LHCN-M2 (cell line): ENCODE measurements around the gene CALHM2. TPM values are rescaled to one million over a fixed set of nuclear protein-coding genes. Genes with fewer than 3 reads are reported as not detected.
"Not testable (repeated sequence)": the region's sequence is repeated elsewhere in the genome, so short reads cannot be mapped to it uniquely, and the experiment has no call there.

Experiments
- DNase-seq: peaks from one replicate; pipeline ENCODE4 v3.0.0-alpha.2; 2012; ENCODE audit warnings: low read depth
- polyA plus RNA-seq: library from polyadenylated mRNA; unstranded; fragments of >200 nt; gene quantifications from one replicate; pipeline ENCODE4 v1.2.1, GENCODE V29; 2012; ENCODE audit warnings: missing spikeins
- total RNA-seq: library from RNA; depleted of rRNA; stranded (reverse); fragments of >200 nt; gene quantifications from 2 replicates; pipeline ENCODE4 v1.2.3, GENCODE V29; 2014; rRNA removed

The CALHM2 gene, protein sequence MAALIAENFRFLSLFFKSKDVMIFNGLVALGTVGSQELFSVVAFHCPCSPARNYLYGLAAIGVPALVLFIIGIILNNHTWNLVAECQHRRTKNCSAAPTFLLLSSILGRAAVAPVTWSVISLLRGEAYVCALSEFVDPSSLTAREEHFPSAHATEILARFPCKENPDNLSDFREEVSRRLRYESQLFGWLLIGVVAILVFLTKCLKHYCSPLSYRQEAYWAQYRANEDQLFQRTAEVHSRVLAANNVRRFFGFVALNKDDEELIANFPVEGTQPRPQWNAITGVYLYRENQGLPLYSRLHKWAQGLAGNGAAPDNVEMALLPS
- total RNA-seq, result 28.0 and 28.1 TPM in 2 replicates
- polyA plus RNA-seq, result 29.6 TPM

DNA sequence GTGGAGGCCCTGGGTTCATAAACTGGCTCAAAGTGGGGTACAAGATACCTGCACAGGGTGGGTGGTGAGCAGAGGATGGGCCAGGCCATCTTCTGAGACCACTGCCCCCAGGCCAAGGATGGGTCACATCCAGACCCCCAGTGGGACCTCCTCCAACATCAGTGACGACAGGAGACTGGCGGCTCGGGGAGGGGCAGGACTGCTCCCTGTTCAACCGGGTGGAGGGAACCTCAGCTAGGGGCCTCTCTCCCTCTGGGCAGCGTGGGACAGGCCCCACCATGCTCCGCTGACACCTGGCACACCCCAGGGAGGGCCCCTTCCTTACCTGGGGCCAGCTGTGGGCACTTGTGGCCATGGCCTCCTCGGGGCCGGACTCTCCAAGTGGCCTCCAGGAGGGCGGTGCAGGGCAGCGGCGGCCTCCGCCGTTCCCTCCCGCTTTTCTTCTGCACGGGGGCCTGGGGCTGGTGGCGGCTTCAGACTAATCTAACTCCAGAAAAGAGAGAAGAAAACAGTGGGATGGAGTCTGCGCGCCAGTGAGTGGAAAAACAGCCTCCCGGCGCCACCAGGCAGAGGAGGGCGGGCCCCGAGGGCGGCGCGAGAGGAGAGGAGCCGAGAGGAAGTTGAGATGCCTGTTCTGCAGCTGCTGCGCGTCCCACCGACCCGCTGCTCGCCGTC is at the start of gene CALHM2:
Gene CALHM2 (minus strand): TSS at position 540 of the 675 bp plus-strand sequence. CDS start 2,429 bp downstream, outside the sequence.
- peak; percentile 66 for DNase-seq

DNA sequence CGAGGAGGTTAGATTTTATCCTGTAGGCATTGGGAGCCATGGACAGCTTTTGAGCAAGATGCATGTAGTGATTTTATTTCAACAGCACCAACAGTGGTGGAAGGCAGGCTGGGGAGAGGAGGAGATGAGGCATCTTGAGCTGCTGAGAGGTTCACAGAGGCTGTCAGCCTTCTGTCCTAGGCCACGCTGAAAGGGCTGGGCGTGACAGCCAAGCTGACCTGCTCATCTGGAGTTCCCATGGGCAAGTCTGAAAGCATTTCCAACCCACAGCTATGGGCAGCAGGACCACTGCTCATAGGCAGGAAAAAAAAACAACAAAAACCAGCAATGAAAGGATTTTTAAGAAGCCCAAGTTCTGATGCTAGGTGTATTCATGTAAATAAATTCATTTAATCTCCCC is 49.0 kb upstream of the CALHM2 start:
- DNase-seq, result no peak

DNA sequence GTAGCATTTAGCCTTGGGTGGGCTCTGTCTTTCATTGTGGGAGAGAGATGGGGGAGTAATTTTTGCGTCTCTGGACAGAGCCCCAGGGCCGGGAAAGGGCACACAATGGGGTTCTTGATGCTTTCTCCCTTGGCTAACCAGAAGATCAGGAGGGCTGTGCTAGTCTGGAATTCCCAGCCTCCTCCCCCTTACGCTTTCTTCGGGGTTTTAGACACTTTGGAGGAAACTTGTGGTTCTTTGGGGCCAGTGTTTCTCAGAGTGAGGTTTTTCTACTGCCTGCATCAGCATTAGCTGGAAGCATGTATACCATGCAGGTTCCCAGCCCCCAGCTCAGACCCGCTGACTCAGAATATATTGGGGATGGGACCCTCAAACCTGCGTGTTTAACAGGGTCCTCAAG is 48.3 kb upstream of the CALHM2 start:
- no peak for DNase-seq

DNA sequence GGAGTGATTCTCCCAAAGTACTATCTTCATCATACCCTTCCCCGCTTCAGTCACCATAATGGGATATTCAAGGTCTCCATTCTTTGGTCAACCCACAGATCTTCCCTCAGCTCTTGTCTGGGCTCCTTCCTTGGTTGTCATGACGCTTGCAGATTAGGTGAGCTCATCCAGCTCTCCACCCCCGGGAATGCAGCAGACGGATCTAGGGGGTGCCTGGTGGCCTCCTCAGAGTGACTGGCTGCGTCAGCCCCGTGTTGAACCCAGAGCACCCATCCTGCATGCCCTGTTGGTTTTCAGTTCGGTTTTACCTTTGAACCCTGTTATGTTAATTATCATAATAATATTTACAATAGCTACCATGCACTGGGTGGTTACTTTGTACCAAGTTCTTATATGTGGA is 47.7 kb upstream of the CALHM2 start:
- DNase-seq, result no peak

DNA sequence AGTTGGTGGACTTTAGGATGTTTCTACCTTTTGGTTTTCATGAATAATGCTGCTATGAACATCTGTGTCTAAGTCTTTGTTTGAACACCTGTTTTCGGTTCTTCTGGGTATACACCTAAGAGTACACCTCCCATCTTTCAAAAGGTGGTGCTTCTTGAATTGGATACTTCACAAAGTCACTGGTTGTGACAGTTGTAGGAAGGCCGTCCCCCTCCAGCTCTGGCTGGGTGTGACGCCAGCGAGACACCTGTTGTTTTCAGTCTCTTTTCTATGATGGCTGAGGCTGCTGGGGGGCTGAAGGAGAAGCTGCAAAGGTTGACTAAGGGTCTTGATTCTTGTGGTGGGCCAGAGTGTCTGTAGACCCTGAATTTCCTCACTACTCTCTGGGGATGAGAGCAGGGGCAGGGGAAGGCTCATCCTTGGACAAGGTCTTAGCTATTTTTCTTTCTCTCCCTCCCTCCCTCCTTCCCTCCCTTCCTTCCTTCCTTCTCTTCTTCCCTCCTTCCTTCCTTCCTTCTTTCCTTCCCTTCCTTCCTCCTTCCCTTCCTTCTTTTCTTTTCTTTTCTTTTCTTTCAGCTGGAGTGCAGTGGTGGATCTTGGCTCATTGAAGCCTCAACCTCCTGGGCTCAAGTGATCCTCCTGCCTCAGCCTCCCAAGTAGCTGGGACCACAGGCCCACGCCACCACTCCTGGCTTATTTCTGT is 46.9 kb upstream of the CALHM2 start:
- DNase-seq, result no peak

DNA sequence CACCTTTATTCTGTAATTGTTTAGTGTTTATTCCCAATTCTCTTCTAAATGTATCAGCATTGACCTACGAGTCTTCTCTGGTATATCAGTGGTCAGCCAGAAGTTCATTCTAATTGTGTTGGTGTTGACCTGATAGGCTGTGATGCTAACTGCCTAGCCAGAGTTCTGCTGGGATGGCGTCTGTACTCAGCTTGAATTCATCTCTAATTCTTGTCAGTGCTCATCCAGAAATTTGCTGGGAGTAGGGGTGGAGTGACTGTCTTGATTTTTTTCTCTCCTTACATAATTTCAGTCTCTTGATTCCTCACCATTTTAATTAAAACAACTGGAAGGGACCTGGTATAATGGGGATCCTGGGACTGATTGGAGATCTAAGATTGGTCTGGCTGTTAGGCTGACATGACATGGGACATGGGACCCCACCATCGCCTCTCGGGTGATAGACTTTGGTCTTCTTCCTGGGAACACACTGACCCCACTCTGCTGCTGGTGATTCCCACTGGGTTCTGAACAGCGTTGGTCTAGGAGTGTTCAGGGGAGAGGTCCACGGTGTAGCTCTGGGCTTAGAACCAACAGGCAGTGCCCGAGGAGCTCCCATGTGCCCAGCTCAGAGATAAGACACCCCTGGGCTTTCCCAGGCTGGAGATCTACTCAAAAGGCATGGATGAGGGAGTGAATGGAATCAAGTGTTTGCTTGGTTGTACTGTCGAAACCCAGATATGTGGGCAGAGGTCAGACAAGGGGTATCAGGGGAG is 45.2 kb upstream of the CALHM2 start:
- no peak for DNase-seq

DNA sequence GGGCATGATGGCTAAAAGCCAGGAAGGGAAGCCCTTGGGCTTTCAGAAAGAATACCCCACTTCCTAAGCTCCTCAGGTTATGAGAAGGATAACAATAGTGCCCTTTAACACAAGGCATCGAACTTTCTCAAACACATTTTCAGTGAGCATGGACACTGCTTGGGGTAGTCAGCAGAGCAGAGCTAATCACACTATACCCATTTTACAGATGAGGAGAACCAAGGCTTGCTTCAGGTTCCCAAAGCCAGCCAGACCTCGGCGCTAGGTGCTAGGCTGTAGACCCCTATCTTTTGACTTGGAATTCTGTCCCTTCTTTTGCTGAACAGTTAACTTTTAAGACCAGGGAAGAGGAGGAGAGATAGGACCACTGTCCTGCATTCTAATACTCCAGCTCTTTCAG is 43.2 kb upstream of the CALHM2 start:
- no peak for DNase-seq

DNA sequence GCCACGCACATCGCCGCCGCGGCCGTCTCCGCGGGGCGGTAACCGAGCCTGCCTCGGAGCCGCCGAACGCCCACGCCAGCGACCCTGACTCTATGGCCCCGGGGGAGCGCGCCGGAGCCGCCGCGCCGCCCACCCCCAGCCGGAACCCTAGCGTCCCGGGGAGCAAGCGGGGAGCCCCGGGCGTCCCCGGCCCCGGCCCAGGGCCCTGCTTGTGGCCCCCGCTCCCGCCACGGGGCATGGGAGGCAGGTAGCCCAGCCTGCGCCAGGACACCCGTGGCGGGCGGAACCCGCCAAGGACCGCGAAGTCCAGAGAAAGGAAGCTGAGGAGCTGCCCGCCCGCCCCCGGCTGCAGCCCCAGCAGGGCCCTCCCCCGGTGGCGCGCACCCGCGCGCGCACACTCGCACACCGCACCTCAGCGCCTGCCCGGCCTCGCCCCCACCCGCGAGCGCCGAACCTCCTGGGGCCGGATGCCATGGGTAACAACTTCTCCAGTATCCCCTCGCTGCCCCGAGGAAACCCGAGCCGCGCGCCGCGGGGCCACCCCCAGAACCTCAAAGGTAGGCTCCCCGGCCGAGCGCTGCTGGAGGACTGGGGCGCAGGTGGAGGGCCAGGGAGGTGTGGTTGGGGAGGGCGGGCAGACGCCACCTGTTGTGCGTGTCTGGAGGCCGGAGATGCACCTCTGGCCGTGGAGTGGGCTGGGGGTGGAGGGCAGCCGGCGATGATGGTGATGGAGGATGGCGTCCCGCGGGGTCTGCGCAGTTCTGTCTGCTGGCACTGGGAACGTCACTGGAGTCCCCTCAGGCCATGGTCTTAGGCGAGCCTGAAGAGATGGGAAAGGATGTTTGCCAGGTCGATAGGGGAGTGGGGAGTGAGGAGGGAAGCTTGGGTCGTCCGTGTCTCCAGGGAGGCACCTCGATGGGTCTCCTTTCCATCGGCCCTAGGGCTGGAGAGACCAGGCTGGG is 42.0 kb upstream of the CALHM2 start:
- DNase-seq, result no peak

DNA sequence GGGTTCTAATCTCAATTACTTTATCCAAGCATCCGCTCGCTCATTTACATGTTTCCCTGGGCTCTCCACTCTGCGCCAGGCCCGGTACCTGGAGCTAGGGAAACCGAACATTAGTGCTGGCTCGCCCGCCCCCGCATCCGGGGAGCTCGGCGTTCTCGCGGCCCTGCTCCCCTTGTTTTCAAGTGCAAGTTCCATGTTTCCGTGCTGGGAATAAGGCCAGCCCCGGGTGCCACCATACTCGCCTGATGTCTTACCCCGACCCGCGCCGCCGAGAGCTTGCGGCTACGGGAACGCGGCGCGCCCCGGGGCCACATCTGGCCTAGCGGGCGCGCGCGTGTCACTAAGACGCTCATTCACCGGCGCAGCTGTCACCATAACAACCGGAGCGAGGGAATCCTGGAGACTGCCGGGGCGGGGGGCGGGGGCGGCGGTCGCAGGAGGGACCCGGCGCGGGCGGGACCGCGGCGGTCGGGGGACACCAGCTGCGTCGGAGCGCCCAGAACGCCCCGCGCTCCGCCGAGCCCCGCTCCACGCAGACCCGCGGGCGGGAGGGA is 41.3 kb upstream of the CALHM2 start, which contains the start of gene NEURL1:
Gene NEURL1 (plus strand): TSS at position 344 of the 554 bp plus-strand sequence. CDS start 683 bp downstream, outside the sequence.
- DNase-seq, result no peak

DNA sequence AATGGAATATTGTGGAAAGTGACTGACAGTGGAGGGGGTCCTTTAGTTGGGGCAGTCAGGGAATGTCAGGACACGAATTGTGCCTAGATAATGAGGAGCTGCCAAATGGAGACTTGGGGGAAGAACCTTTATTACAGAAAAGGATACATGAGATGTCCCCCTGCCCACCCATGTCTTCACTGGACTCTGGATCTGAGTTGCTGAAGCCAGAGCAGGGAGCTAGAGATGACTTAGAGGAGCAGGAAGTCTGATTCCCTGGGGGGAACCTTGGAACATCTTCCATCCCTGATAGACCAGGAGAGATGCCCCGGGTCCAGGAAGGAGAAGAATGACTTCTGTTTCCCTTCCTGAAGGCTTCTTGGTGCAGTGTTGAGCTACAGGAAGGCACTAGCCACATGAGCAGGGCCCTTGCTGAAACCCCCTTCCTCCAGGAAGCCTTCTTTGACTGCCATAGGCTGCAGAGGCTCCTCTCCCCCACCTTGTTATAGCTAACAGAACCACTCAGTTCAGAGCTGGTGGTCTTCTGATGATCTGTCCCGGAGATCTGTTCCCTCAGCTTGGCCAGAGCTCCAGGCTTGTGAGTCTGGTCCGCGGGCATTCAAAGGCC is 40.6 kb upstream of the CALHM2 start:
- no peak for DNase-seq

DNA sequence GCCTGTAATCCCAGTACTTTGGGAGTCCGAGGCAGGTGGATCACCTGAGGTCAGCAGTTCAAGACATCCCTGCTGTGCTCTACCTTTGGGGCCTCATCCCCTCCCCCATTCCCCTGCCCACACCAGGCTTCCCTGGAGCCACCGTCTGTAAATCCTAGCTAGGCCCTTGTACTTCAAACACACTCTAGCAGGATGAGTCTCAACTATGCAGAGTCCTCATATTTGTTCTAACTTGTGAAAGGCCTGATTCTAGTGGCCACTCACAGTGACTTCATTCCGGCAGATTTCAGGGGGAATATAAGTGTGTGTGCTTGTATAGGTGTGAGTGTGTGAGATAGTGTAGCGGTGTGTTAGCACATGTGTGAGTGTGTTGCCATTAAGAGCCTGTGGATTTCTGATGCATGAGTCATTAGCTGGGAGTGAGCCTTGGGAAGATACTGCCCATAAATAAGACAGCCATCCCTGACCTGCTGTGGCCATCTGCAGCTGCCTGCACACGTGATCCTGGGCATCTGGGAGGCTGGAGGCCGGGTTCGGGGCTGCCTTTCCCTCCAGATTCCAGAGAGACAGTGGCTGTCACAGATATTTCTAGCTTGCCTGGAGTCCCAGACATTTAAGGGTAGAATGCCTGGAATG is 39.7 kb upstream of the CALHM2 start:
- DNase-seq, result peak; percentile 99

DNA sequence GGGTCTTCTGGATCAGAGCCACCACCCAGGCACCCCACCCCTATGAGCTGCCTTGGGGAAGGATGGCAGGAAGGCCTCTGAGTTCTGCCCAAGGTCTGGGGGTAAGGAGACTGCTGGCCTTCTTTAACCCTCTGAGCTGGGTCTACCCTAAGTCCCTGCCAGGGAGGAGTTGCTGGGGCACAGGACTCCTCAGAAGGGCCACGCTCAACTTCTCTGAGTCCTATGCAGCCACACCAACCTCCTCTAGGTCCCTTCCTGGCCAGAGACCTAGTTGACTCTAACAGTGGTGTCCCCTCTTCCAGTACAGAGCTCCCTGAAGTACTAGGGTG is 38.8 kb upstream of the CALHM2 start:
- no peak for DNase-seq

DNA sequence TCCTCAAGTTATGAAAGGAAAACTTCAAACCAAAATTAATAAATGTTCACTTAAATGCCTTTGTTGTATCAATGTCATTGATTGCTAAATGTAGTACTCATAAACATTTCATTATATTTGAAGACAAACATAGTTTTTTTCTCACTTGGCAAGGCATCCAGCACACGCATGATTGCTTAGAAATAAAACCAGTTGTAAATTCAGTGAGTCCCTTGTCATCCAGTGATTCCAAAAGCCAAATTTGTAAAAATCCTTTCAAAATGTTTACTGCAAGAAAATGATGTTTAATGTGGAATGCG is 35.2 kb upstream of the CALHM2 start:
- DNase-seq, result no peak

DNA sequence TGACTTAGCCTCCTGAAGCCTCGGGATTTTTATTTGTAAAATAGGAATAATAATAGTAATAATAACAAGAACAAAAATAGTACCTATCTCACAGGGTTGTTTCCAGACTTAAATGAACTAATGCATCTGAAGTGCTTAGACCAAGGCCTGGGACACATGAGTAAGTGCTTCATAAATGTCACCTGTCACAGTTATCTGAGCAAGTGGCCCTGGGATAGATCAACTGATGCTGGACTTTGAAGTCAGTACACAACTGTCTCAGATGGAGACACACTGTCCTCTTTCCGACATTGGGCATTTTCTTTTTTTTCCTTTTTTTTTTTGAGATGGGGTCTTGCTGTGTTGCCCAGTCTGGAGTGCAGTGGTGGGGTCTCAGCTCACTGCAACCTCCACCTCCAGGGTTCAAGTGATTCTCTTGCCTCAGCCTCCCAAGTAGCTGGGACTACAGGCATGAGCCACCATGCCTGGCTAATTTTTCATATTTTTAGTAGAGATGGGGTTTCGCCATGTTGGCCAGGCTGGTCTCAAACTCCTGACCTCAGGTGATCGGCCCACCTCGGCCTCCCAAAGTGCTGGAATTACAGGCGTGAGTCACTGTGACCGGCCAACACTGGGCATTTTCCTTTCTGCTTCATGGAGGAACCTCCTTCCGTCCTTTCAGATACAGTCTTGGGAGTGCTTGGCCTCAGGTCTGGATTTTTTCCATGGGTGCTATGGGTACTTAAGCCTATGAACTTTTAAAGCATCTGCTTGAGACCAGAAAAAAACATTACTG is 34.7 kb upstream of the CALHM2 start:
- not testable (repeated sequence) for DNase-seq

DNA sequence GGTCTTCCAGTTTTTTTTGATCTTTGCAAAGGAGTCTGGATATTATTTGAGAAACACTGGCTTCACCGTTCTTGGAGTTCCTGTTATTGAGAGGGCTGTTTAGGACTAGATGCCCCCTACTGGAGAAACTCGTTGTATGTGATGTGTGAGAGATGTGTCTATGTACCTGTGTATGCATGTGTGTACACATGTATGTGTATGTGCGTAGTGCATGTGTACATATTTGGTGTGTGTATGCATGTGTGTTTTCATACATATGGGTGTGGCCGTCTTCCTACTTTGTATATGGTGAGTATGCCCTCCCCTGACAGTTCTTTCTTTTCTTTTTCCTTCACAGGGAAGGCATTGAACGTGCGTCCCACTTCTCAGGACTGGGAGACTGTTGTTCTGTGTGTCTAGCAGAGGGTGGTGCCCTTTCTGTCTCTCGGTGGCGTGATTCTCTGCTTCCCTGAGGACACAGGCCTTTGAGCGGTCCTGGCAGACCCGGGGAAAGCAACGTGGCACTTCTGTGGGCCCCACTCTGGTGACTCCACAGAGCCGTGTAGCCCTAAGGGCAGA is 29.9 kb upstream of the CALHM2 start:
- peak; percentile 67 for DNase-seq

DNA sequence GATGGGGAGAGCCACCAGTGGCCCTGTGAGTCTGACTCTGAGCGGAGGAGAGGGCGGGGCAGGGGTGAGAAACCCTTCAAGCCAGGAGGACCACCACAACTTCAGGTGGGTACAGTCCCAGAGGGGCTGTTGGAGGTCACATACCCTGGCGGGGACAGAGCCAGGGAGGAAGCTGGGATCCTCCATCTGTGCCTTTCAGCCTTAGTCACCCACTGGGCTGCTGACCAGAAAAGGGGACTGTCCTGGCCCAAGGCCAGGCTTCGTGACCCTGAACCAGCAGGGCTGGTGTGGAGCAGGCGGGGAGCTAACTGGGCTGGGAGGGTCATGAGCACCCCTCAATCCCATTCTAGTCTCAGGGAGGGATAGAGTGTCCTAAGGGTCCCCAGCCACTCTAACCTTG is 28.4 kb upstream of the CALHM2 start:
- peak; percentile 43 for DNase-seq

DNA sequence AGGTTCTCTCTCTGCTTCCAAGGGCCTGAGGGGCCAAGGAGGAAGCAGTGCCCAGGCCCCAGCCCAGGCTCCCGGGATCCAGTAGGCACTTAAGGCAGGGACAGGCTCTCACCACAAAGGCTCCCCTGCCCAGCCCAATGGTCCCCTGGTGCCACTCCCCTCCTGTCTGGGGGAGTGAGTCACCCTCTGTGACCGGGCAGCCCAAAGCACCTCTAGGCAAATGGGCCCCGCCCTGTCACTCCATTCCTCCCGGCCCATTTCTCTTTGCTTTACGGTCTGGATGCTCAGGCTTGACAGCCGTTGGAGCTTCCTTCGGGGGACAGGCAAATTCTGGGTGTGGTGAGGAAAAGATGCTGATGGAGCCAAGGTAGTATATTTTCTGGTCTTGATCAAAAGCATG is 27.0 kb upstream of the CALHM2 start, which contains the start of gene CALHM3:
Gene CALHM3 (minus strand): TSS at position 106 of the 400 bp plus-strand sequence. CDS start 208 bp downstream, outside the sequence.
- no peak for DNase-seq

DNA sequence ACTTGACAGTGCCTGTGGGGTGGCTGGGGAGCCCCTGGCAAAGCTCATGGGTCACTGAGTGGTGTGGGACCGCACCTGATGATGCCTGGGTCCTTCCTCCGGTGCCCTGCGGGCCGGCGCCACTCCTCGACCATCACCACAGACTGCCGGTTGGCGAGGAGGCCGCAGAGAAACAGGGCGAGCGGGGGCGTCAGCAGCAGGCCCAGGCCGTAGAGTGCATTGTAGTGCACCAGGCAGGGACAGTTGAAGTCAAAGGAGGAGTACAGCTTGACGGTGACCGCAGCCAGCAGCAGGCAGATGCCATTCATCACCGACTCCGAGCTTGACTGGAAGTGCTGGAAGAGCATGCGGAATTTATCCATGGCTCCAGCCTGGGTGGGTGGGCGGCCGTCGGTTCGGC is 26.5 kb upstream of the CALHM2 start:
- no peak for DNase-seq
